HCT116 (cell line): Measurements from ENCODE around the gene ATF6B. TPM values are rescaled to one million over a fixed set of nuclear protein-coding genes. Genes with fewer than 3 reads are reported as not detected.

Experiments used
- ATAC-seq: fragments of 200-7000 bp; cut with Tn5 transposase; 2 replicates; pipeline ENCODE4 v1.9.1; 2020; ENCODE audit warnings: mild to moderate bottlenecking, moderate library complexity
- BruUV-seq: library from RNA; stranded (reverse); fragments of 400-500 nt; replicated peaks from 2 replicates; lab custom pipeline; 2021; lab: Mats Ljungman, UMichigan
- CTCF ChIA-PET: fragments of 300-600 bp; sonication (Branson Sonifier 250); formaldehyde crosslinking; loops from one replicate; lab custom pipeline; 2021; ENCODE audit warnings: antibody characterized with exemption; lab: Charles Lee
- POLR2A ChIA-PET: fragments of 300-600, 350-600 bp; sonication (Branson Sonifier 250); formaldehyde crosslinking; loops from one replicate; lab custom pipeline; 2021; ENCODE audit warnings: antibody characterized with exemption; lab: Charles Lee
- RAD21 ChIA-PET, 2 experiments: fragments of 300-600 bp; sonication (Branson Sonifier 250); formaldehyde crosslinking; loops; one replicate each; lab custom pipeline; 2023; ENCODE audit warnings: low total read pairs in 2 of 2; ENCODE audit not compliant: uncharacterized antibody in 2 of 2, unreplicated experiment in 2 of 2, low non-redundant PET in 1 of 2; lab: Charles Lee
- DNase-seq: peaks from one replicate; pipeline ENCODE4 v3.0.0-alpha.2; 2010; ENCODE audit warnings: low read depth, low spot score
- H2AFZ ChIP-seq: fragments of 200-600 bp; shearing (Covaris generic), sonication (generic); 2 replicates; pipeline ENCODE4 v1.6.1; 2017; ENCODE audit warnings: low read depth, mixed run types, mixed read lengths, antibody characterized with exemption, low read length; ENCODE audit not compliant: poor library complexity, severe bottlenecking
- H3K27ac ChIP-seq: 2 replicates; pipeline ENCODE4 v1.5.1; 2012; ENCODE audit warnings: low read depth, low read length
- H3K27me3 ChIP-seq: fragments of 200-600 bp; sonication (generic); 2 replicates; pipeline ENCODE4 v1.6.1; 2016; ENCODE audit warnings: mixed run types, low read length, mixed read lengths; ENCODE audit not compliant: insufficient read depth
- H3K36me3 ChIP-seq, 2 experiments: fragments of 200-500 bp in 1 of 2; fragments of 200-600 bp in 1 of 2; sonication (Bioruptor generic) in 1 of 2; sonication (generic) in 1 of 2; 2 replicates each; pipeline versions ENCODE4 v1.5.1 to v1.6.1; 2014 to 2016; ENCODE audit warnings: low read length in 2 of 2, inconsistent platforms in 1 of 2, mixed read lengths in 1 of 2, mixed run types in 1 of 2; ENCODE audit not compliant: insufficient read depth in 2 of 2, control insufficient read depth in 1 of 2
- H3K4me1 ChIP-seq, 2 experiments: fragments of 200-600 bp in 1 of 2; sonication (generic) in 1 of 2; 2 replicates each; pipeline versions ENCODE4 v1.5.1 to v1.6.1; 2012 to 2017; ENCODE audit warnings: low read length in 2 of 2, inconsistent platforms in 1 of 2, mild to moderate bottlenecking in 1 of 2, mixed read lengths in 1 of 2, mixed run types in 1 of 2, moderate library complexity in 1 of 2; ENCODE audit not compliant: insufficient read depth in 2 of 2, control insufficient read depth in 1 of 2
- H3K4me2 ChIP-seq: fragments of 200-600 bp; sonication (generic); 2 replicates; pipeline ENCODE4 v1.6.1; 2017; ENCODE audit warnings: mixed run types, low read length, mixed read lengths
- H3K4me3 ChIP-seq, 2 experiments: fragments of 200-600 bp in 1 of 2; sonication (generic) in 1 of 2; replicated peaks in 1 of 2; 2 replicates each; pipeline ENCODE4 v1.5.1; 2011 to 2016; ENCODE audit warnings: low read length in 2 of 2, control low read depth in 1 of 2, low read depth in 1 of 2, mild to moderate bottlenecking in 1 of 2, mixed read lengths in 1 of 2, mixed run types in 1 of 2
- H3K79me2 ChIP-seq: fragments of 200-600 bp; sonication (generic); 2 replicates; pipeline ENCODE4 v1.6.1; 2017; ENCODE audit warnings: mild to moderate bottlenecking, mixed run types, low read length, moderate library complexity, mixed read lengths; ENCODE audit not compliant: insufficient read depth
- H3K9ac ChIP-seq: fragments of 200-600 bp; sonication (generic); 2 replicates; pipeline ENCODE4 v1.6.1; 2016; ENCODE audit warnings: low read length, mixed read lengths
- H3K9me2 ChIP-seq: fragments of 200-600 bp; sonication (generic), shearing (Covaris generic); 2 replicates; pipeline ENCODE4 v1.6.1; 2017; ENCODE audit warnings: mixed run types, mild to moderate bottlenecking, moderate library complexity; ENCODE audit not compliant: insufficient read depth
- H3K9me3 ChIP-seq, 2 experiments: fragments of 200-500 bp in 1 of 2; fragments of 200-600 bp in 1 of 2; sonication (Bioruptor generic) in 1 of 2; sonication (generic) in 1 of 2; 2 replicates each; pipeline ENCODE4 v1.6.1; 2014 to 2017; ENCODE audit warnings: low read length in 2 of 2, mixed read lengths in 2 of 2, inconsistent platforms in 1 of 2, low read depth in 1 of 2, mild to moderate bottlenecking in 1 of 2, mixed run types in 1 of 2, moderate library complexity in 1 of 2; ENCODE audit not compliant: control insufficient read depth in 1 of 2, insufficient read depth in 1 of 2
- H4K20me1 ChIP-seq: fragments of 200-600 bp; sonication (generic), shearing (Covaris generic); 2 replicates; pipeline ENCODE4 v1.6.1; 2017; ENCODE audit warnings: mixed run types, mild to moderate bottlenecking, moderate library complexity; ENCODE audit not compliant: insufficient read depth
- CBX3 ChIP-seq: IDR thresholded peaks from 2 replicates; pipeline ENCODE4 v1.6.1; 2012; ENCODE audit warnings: low read depth
- CTCF ChIP-seq, 3 experiments: fragments of 200-600 bp in 1 of 3; sonication (generic) in 1 of 3; IDR thresholded peaks in 2 of 3; conservative IDR thresholded peaks in 1 of 3; 2 replicates each; pipeline ENCODE4 v1.5.1; 2012 to 2017; ENCODE audit warnings: low read depth in 2 of 3, low read length in 2 of 3, antibody characterized with exemption in 1 of 3, borderline replicate concordance in 1 of 3, control low read depth in 1 of 3, mild to moderate bottlenecking in 1 of 3, mixed read lengths in 1 of 3, mixed run types in 1 of 3, moderate library complexity in 1 of 3; ENCODE audit not compliant: insufficient read depth in 1 of 3
- EGR1 ChIP-seq: IDR thresholded peaks from 2 replicates; pipeline ENCODE4 v1.6.1; 2012; ENCODE audit warnings: low read depth
- EZH2phosphoT487 ChIP-seq: fragments of 200-600 bp; IDR thresholded peaks from 2 replicates; pipeline ENCODE4 v1.6.1; 2018; ENCODE audit warnings: antibody characterized with exemption, borderline replicate concordance
- FOSL1 ChIP-seq: IDR thresholded peaks from 2 replicates; pipeline ENCODE4 v1.6.1; 2012; ENCODE audit warnings: low read depth
- JUND ChIP-seq: IDR thresholded peaks from 2 replicates; pipeline ENCODE4 v1.6.1; 2012
- POLR2A ChIP-seq: IDR thresholded peaks from 2 replicates; pipeline ENCODE4 v1.7.0; 2011; ENCODE audit warnings: borderline replicate concordance; ENCODE audit not compliant: insufficient read depth, insufficient read length; ENCODE audit errors: extremely low read depth
- POLR2AphosphoS5 ChIP-seq: IDR thresholded peaks from 2 replicates; pipeline ENCODE4 v1.6.1; 2011; ENCODE audit warnings: mild to moderate bottlenecking, low read depth, low read length, moderate library complexity
- RAD21 ChIP-seq: IDR thresholded peaks from 2 replicates; pipeline ENCODE4 v1.6.1; 2012; ENCODE audit warnings: low read depth, mild to moderate bottlenecking
- REST ChIP-seq: IDR thresholded peaks from 2 replicates; pipeline ENCODE4 v1.6.1; 2012; ENCODE audit warnings: low read depth
- ZBTB33 ChIP-seq: IDR thresholded peaks from 2 replicates; pipeline ENCODE4 v1.6.1; 2011; ENCODE audit warnings: mild to moderate bottlenecking, low read length, moderate library complexity; ENCODE audit not compliant: insufficient replicate concordance; ENCODE audit errors: extremely low read depth
- ZFX ChIP-seq: fragments of 450-650 bp; IDR thresholded peaks from 2 replicates; pipeline ENCODE4 v1.6.1; 2017
- intact Hi-C: fragments of 100-400 bp; cut with micrococcal nuclease; formaldehyde crosslinking; loops from 2 replicates; pipeline ENCODE4 v1.10.0; 2022
- total RNA-seq: library from RNA; stranded (reverse); gene quantifications from one replicate; pipeline ENCODE4 v1.2.1, GENCODE V29; 2021; ENCODE audit not compliant: unreplicated experiment

ATF6B gene
- total RNA-seq, 1 experiment from 2014 or later = 63.9 TPM

DNA sequence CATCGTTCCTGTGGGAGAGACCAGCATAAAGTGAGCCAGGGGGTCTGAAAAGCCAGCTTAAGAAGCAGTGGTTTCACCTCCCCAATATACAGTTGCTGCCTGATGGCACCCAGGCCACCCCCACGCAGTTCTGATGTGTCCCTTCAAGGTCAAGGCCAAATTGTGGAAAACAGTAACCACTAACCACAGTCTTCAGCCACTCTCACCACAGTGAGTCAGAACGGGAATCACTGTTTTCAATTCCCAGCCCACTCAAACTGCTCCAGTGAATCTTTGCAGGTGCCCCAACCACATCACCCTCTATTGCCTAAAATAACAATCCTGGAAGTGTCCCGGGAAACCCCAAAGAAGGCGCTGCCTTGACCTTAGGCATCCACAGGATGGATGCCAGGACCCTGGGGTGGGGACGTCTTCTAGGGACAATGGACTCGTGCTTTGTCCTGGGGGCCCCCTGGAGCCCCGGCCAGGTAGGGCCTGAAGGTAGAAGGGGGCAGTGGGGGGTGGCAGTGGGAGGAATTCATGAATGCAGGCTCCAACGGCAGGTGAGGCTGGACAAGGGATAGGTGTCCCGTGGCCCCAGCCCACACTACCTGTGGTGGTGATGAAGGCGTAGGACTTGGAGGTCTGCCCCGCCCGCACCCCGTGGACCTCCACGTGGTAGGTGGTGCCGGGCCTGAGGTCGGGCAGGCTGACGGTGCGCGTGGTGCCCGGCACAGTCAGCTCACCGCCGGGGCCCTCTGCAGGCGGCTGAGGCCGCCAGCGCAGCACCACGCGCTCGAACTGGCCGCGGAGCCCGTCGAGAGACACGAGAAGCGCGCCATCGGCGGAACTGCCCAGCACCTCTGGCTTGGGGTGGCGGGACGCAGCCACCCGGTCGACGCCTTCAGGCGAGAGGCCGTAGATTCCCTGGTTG, 41.1 kb downstream of the ATF6B start:
- H3K9me2 ChIP-seq = no peaks in the 10 kb centered on the region
- no peak for DNase-seq
- RAD21 ChIA-PET = interaction anchor here in 1 of 2 experiments (0.9 kb wide), 1 partner anchor 326 kb away, joined by 4 read pairs; no protein-coding TSS in a partner anchor
- intact Hi-C loops = loop anchor here (1.0 kb wide), 1 partner anchor 108 kb away; no protein-coding TSS in a partner anchor
- no peak overlapping the region for H3K4me3 ChIP-seq
- TF ChIP-seq RAD21 = no peak
- TF ChIP-seq CBX3 = no peak
- no peak for TF ChIP-seq EGR1
- TF ChIP-seq EZH2phosphoT487 = no peak
- TF ChIP-seq CTCF (IDR thresholded peaks at IDR 0.05 in 2 of 3, conservative IDR thresholded peaks at IDR 0.05 in 1 of 3; ENCODE audit: borderline replicate concordance in 1 of 3, insufficient read depth in 1 of 3, low read depth in 2 of 3, low read length in 2 of 3) = no peak
- no peak for TF ChIP-seq REST
- no peak for TF ChIP-seq FOSL1
- no peak for TF ChIP-seq POLR2AphosphoS5
- no peak for TF ChIP-seq ZFX
- TF ChIP-seq POLR2A = no peak
- TF ChIP-seq JUND = no peak
- no peak for TF ChIP-seq ZBTB33
- TF ChIP-seq, all 23 proteins: peak for 0
- Histone ChIP-seq H3K36me3 (no peaks in the 10 kb centered on the region), H4K20me1 (no peaks in the 10 kb centered on the region), H3K79me2 (no peaks in the 10 kb centered on the region), H3K9ac (no peak overlapping the region), H3K4me2 (peak overlapping the region; percentile 21; the same call in 1 of the 2 replicates), H3K27ac (no peak overlapping the region), H3K9me3 (no peaks in the 10 kb centered on the region), H2AFZ (no peak overlapping the region), H3K4me1 (peaks cover 14 to 30% of the 10 kb centered on the region in 2 experiments), H3K27me3 (no peaks in the 10 kb centered on the region)
- no peak; the same call in 1 of the 2 replicates for ATAC-seq
- POLR2A ChIA-PET = interaction anchor here (0.6 kb wide), 1 partner anchor 681 kb away, joined by 3 read pairs; no protein-coding TSS in a partner anchor
- no TSS peak for BruUV-seq
- CTCF ChIA-PET = interaction anchor here (0.6 to 1.6 kb wide), 6 partner anchors 11 to 327 kb away, joined by 3 to 6 read pairs (median 4); partner anchors contain the start of gene VWA7
